ENCODE results near the gene IGFALS.
"Not testable (repeated sequence)": the region's sequence is repeated elsewhere in the genome, so short reads cannot be mapped to it uniquely, and the experiment has no call there.

Gene IGFALS

GRCh38 chr16:1809281-1809801, 15.8 kb upstream of the IGFALS start:
- DNase-seq (ENCODE audit: low read depth) = no peak
- TF ChIP-seq CTCF (IDR thresholded peaks at IDR 0.05; ENCODE audit: insufficient read depth, low read depth, low read length, missing control alignments) = no peak
- no peak overlapping the region for H3K4me3 ChIP-seq (ENCODE audit: low read depth, low read length)

GRCh38 chr16:1808691-1809090, 15.2 kb upstream of the IGFALS start:
- no peak for DNase-seq (ENCODE audit: low read depth)
- no peak for TF ChIP-seq CTCF (IDR thresholded peaks at IDR 0.05; ENCODE audit: insufficient read depth, low read depth, low read length, missing control alignments)
- H3K4me3 ChIP-seq (ENCODE audit: low read depth, low read length) = no peak overlapping the region

GRCh38 chr16:1807626-1808025, 14.1 kb upstream of the IGFALS start:
- no peak for TF ChIP-seq CTCF (IDR thresholded peaks at IDR 0.05; ENCODE audit: insufficient read depth, low read depth, low read length, missing control alignments)
- no peak for DNase-seq (ENCODE audit: low read depth)
- H3K4me3 ChIP-seq (ENCODE audit: low read depth, low read length) = no peak overlapping the region

- no peak for TF ChIP-seq CTCF (IDR thresholded peaks at IDR 0.05; ENCODE audit: insufficient read depth, low read depth, low read length, missing control alignments)
- no peak for DNase-seq (ENCODE audit: low read depth)
- no peak overlapping the region for H3K4me3 ChIP-seq (ENCODE audit: low read depth, low read length)
These were observed 7.2 kb upstream of the IGFALS start for GRCh38 chr16:1800701-1801100.

GRCh38 chr16:1799263-1799662, 5.8 kb upstream of the IGFALS start:
- DNase-seq (ENCODE audit: low read depth); H3K4me3 ChIP-seq (ENCODE audit: low read depth, low read length): not testable (repeated sequence)

GRCh38 chr16:1794908-1795666, 1.6 kb upstream of the IGFALS start:
- no peak overlapping the region for H3K4me3 ChIP-seq (ENCODE audit: low read depth, low read length)
- TF ChIP-seq CTCF (IDR thresholded peaks at IDR 0.05; ENCODE audit: insufficient read depth, low read depth, low read length, missing control alignments) = no peak
- DNase-seq (ENCODE audit: low read depth) = no peak

GRCh38 chr16:1794221-1794871, 841 bp upstream of the IGFALS start:
- DNase-seq (ENCODE audit: low read depth) = no peak
- TF ChIP-seq CTCF (IDR thresholded peaks at IDR 0.05; ENCODE audit: insufficient read depth, low read depth, low read length, missing control alignments) = no peak
- no peak overlapping the region for H3K4me3 ChIP-seq (ENCODE audit: low read depth, low read length)
